NCI-H128 (cell line): ENCODE data around the gene GPR39.
"Not testable (repeated sequence)": the region's sequence is repeated elsewhere in the genome, so short reads cannot be mapped to it uniquely, and the experiment has no call there.

Experiments used
- DNase-seq: peaks from one replicate; lab custom pipeline; 2025; ENCODE audit not compliant: unreplicated experiment; lab: John Stamatoyannopoulos, UW

GPR39 gene

GRCh38 chr2:132489150-132489549 is 72.5 kb downstream of the GPR39 start:
- no peak for DNase-seq

DNA sequence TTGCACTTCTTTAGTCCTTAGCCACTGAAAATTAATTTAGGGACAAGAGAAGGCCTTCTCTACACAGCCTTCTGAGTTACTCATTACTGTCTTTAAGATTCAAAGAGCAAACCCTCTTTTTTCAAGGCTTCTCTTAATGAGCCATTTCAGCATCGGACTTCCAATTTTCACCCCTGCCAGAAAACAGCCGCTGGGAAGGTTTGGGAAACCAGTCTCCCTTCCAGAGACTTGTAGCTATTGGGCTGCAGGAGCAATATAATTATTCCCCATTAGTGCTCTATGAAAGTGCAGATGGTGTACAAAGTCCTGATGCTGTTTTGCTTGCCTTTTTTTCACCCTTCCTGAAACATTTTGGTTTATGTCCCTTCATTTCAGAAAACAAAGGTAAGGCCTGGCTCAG is 79.3 kb downstream of the GPR39 start:
- no peak for DNase-seq

DNA sequence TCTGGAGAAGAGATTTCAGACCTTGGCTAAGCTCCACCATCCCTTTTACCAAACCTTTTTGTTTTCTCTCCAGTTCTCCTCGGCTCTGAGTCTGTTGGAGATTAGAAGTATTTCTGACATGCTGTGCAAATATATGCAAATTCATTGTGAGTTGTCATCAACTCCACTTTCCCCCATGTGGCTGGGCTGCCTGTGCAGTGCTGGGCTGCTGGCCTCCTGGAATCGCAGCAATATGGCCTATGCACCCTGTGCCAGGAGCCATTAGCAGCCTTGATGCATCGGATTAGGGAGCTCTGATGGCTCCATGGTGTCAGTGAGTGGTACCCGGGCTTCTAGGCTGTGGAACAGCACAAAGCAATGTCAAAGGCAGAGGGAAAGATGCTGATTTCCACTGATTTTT is 80.0 kb downstream of the GPR39 start:
- no peak for DNase-seq

GRCh38 chr2:132497591-132497990 is 81.0 kb downstream of the GPR39 start:
- no peak for DNase-seq

- no peak for DNase-seq
These were observed 87.1 kb downstream of the GPR39 start for GRCh38 chr2:132503701-132504100.

DNA sequence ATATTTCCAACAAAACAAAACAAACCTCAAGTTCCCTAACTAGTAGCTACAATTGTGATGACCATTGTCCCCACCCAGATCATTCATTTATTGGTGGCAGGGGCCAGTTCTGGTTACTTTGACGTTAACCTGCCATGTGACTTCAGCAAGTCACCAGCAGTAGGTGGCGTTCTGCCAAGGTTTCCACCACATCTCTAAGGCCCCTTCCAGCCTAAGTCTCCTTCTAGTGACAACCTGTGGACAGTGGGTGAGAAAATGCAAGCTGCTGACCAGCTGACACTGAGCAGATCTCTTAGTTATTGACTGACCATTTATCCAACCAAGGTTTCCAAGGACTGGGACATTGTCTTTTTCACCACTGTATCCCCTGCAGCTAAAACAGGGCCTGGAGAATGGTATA is 98.4 kb downstream of the GPR39 start:
- no peak for DNase-seq

DNA sequence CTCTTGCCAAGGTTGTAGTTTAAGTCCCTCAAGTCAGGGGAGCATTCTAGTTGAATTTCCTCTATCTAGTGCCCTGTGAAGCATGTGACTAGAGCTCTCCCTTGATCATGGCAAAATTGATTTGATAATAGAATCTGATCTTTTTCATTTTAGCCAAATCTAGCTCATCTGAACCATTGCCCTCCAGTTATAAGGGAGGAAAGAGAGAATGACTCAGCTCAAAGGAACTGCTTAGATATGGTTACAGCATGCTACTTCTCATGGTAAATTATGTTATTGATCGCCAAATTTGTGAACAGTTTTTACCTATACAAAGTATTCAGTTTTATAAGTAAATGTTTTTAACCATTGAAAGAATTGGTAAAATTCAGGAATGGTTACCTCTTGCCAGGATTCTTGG is 100.8 kb downstream of the GPR39 start:
- DNase-seq: no peak

GRCh38 chr2:132518302-132518701 is 101.7 kb downstream of the GPR39 start:
- DNase-seq: no peak

DNA sequence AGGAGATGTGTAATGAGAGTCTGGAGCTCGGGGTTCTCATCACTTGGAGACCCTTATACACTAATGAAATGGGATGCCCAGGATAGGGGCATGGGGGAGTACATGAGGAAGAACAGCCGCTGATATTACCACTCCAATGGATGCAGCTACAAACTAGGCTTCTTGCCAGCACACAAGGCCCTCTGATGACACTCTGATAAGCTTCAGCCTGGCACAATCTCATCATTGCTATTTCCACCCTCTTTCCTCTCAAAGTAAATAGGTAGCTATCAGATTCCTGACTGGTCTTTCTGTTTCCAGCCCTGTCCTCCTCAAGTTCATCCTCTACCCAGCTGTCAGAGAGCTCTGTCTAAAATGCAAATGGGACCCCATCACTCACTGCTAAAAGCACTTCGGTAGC is 103.0 kb downstream of the GPR39 start:
- DNase-seq: no peak

DNA sequence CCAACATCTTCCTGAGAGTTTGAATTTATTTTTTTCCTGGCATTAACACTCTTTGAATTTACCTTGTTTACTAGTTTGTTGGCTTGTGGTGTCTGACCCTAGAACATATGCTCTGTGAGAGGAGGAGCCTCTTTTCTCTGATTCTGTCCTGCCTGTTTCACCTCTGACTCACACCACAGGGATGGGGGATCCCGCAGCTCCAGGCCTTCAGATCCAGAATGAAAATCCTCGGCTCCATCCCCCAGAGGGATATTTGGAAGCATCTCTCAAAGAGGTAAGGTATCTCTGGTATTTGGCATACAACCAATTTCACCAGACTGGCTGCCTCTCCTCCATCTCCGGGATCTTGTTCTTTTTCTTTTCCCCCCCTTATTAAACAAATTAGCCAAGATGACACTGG is 104.7 kb downstream of the GPR39 start:
- DNase-seq: no peak

DNA sequence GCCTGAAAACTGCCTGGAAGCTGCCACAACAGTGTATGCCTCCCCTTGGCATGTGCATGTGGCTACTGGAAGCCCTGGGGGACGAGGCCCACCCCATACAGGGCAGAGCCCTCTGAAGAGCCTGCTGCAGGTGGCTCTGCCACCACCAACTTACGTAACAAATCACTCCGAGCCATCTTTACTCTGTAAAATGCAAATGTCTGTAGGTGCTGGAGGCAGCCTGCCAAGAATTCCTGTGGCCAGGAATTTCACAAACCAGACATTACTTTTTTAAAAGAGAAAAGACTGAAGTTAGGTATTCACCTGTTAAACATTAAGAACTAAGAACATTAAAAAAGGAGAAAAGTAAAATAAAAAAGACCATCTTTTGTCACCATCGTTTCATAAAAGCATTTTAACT is 106.3 kb downstream of the GPR39 start:
- no peak for DNase-seq

DNA sequence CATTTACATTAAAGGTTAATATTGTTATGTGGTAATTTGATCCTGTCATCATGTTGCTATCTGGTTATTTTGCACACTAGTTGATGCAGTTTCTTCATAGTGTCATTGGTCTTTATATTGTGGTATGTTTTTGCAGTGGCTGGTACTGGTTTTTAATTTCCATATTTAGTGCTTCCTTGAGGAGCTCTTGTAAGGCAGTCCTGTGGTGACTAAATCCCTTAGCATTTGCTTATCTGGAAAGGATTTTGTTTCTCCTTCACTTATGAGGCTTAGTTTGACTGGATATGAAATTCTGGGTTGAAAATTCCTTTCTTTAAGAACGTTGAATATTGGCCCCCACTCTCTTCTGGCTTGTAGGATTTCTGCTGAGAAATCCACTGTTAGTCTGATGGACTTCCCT is 120.5 kb downstream of the GPR39 start:
- not testable (repeated sequence) for DNase-seq

GRCh38 chr2:132538331-132538855 is 121.8 kb downstream of the GPR39 start:
- DNase-seq: no peak

GRCh38 chr2:132540166-132540565 is 123.6 kb downstream of the GPR39 start:
- DNase-seq: no peak

GRCh38 chr2:132542953-132543569 is 126.5 kb downstream of the GPR39 start:
- no peak for DNase-seq

GRCh38 chr2:132544006-132544630 is 127.5 kb downstream of the GPR39 start:
- no peak for DNase-seq

DNA sequence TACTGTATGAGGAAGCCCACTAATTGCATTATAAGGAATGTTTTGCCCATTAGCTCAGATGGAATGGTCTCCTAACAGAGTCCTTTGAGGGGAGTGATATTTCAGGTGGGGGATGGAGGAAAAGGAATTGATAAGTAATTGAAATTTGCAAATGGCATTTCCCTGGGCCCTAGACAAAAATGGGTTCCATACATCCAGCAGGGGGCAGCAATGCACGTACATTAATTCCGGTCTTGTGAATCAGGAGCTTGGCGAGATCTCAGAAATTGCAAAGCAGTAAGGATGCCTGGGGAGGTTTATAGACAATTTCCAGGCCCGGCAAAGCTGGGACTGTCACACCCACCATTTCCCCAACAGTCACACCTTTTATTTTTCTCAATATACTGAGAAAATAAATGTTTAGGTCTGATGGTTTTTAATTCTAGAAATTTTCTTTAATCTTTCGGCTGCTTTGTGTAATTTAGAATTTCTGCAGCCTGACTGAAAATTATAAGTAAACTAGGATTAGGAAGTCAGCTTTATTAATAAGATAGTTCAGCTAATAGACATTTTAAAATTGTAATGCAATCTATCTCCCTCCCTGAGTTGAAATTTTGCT is 130.6 kb downstream of the GPR39 start:
- DNase-seq: peak; percentile 13

- DNase-seq: peak; percentile 24
These were observed 133.5 kb downstream of the GPR39 start for GRCh38 chr2:132549935-132550670.

GRCh38 chr2:132550946-132551345 is 134.3 kb downstream of the GPR39 start:
- DNase-seq: no peak

DNA sequence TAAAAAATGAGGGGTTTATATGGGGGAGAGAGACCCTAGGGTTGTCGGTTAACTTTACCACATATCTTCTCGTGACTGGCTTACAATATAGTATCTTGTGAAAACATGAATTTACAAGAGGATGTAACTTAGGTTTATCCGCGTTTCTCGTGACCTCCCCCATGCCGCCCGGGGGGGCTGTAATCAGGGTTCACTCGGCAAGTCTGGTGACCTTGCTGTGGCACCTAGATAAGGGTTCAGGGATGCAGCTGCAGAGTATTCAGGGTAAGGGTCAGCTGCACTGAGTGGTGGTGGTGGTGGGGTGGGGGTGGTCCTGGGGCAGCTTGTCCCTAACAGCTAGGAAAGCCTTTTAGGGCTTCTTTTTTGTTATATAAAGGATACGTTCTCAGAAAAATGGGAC is 141.1 kb downstream of the GPR39 start:
- DNase-seq: no peak

DNA sequence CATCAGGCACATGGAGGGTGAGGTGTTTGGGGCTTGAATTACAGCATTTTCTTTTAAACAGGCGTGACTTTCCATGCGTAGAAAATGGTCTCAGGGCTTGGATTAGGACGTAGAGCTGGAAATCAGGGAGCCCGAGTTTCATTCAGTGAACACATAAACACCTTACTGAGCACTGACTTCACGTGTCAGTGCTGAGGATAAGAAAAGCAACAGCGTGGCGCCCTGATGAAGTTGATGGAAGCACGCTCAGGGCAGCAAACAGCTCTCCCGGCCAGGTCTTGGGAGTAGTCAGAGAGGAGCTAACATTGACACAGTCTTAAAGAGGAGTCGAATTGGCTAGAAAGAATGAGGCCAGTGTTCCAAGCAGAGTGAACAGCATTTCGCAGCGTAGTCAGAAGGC is 142.7 kb downstream of the GPR39 start:
- no peak for DNase-seq

DNA sequence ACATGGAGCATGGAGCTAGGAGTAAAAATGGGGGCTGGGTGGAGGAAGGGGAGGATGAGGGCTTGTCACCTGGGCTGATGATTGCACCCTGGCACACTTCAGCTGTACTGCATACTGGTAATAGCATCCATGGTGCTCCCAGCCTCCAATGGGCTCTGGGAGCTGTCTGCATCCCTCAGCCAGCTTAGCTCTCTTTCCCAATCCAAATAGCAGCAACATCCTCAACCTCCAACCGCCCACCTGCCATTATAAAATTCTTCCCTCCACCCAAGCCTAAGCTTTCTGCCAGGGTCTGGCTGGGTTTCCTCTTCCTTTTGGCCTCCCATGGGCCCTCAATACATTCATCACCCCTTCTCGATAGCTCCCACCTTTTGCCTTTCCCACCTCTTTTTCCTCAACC is 143.3 kb downstream of the GPR39 start:
- no peak for DNase-seq
